A549 (cell line): ENCODE data around the gene BMP4. TPM values are rescaled to one million over a fixed set of nuclear protein-coding genes. Genes with fewer than 3 reads are reported as not detected.

Source experiments
- ATAC-seq, 2 experiments: fragments of 200-7000 bp in 1 of 2; fragments of >200 bp in 1 of 2; cut with Nextera tagmentation in 1 of 2; cut with Tn5 transposase in 1 of 2; 3 replicates each; pipeline versions ENCODE4 v1.8.0 to v1.9.1; 2018 to 2020; ENCODE audit warnings: mild to moderate bottlenecking in 1 of 2, moderate library complexity in 1 of 2
- CTCF ChIA-PET: fragments of 300-600 bp; sonication (Branson Sonifier 250); formaldehyde crosslinking; extraction: SDS; loops from one replicate; lab custom pipeline; 2021; ENCODE audit warnings: antibody characterized with exemption, inconsistent platforms; lab: Yijun Ruan, JAX
- POLR2A ChIA-PET: fragments of 350-600 bp; formaldehyde crosslinking; extraction: SDS; loops from one replicate; lab custom pipeline; 2021; ENCODE audit warnings: antibody characterized with exemption, inconsistent platforms; lab: Yijun Ruan, JAX
- DNase-seq, 2 experiments: peaks; one replicate each; pipeline versions ENCODE4 v3.0.0 to v3.0.0-alpha.2; 2011 to 2016; ENCODE audit warnings: low read depth in 1 of 2, low spot score in 1 of 2
- FAIRE-seq: peaks from 2 replicates; lab custom pipeline; 2011; peaks lifted over from hg19 to GRCh38; lab: Jason Lieb, UNC
- H3K27ac ChIP-seq, 2 experiments: fragments of >200 bp; sonication (Bioruptor Twin); formaldehyde crosslinking; 3 replicates each; pipeline ENCODE4 v1.5.1; 2016 to 2017
- H3K4me1 ChIP-seq: fragments of >200 bp; sonication (Bioruptor Twin); formaldehyde crosslinking; 3 replicates; pipeline ENCODE4 v1.6.1; 2016
- H3K4me2 ChIP-seq: fragments of >200 bp; sonication (Bioruptor Twin); formaldehyde crosslinking; 3 replicates; pipeline ENCODE4 v1.6.1; 2016
- H3K4me3 ChIP-seq: fragments of >200 bp; sonication (Bioruptor Twin); formaldehyde crosslinking; 3 replicates; pipeline ENCODE4 v1.5.1; 2016
- H3K9me3 ChIP-seq: fragments of >200 bp; sonication (Bioruptor Twin); formaldehyde crosslinking; 3 replicates; pipeline ENCODE4 v1.6.1; 2016
- CBX2 ChIP-seq: fragments of 200-600 bp; sonication (generic); IDR thresholded peaks from 2 replicates; pipeline ENCODE4 v1.6.1; 2016; ENCODE audit warnings: low read depth, mild to moderate bottlenecking, borderline replicate concordance
- CEBPB ChIP-seq, 2 experiments: fragments of >200 bp in 1 of 2; sonication (Bioruptor Twin) in 1 of 2; formaldehyde crosslinking in 1 of 2; IDR thresholded peaks; 2 replicates each; pipeline ENCODE4 v1.6.1; 2012 to 2016
- CHD4 ChIP-seq: fragments of 200-600 bp; sonication (generic); IDR thresholded peaks from 2 replicates; pipeline ENCODE4 v1.6.1; 2016; ENCODE audit warnings: antibody characterized with exemption, mild to moderate bottlenecking, borderline replicate concordance
- EHF ChIP-seq: fragments of 250-450 bp; sonication (Bioruptor Pico); IDR thresholded peaks from 2 replicates; pipeline ENCODE4 v1.5.0; 2020; ENCODE audit warnings: mild to moderate bottlenecking
- ESRRA ChIP-seq: fragments of 150-350 bp; IDR thresholded peaks from 2 replicates; pipeline ENCODE4 v1.6.1; 2014; ENCODE audit warnings: mild to moderate bottlenecking, low read length, borderline replicate concordance
- FOSB ChIP-seq: fragments of 250-450 bp; sonication (Bioruptor Pico); IDR thresholded peaks from 2 replicates; pipeline ENCODE4 v1.5.0; 2020; ENCODE audit warnings: mild to moderate bottlenecking, moderate library complexity
- GATA3 ChIP-seq: IDR thresholded peaks from 2 replicates; pipeline ENCODE4 v1.6.1; 2012; ENCODE audit warnings: borderline replicate concordance
- HOXA7 ChIP-seq: fragments of 250-450 bp; sonication (Bioruptor Pico); IDR thresholded peaks from 2 replicates; pipeline ENCODE4 v1.5.0; 2020; ENCODE audit warnings: mild to moderate bottlenecking, moderate library complexity
- JUN ChIP-seq, 2 experiments: fragments of >200 bp; sonication (Bioruptor Twin); formaldehyde crosslinking; IDR thresholded peaks; 2 replicates in 1 of 2; 3 replicates in 1 of 2; pipeline ENCODE4 v1.6.1; 2016 to 2017
- JUNB ChIP-seq: fragments of >200 bp; sonication (Bioruptor Twin); formaldehyde crosslinking; IDR thresholded peaks from 2 replicates; pipeline ENCODE4 v1.6.1; 2016
- NFE2L2 ChIP-seq: fragments of 150-350 bp; conservative IDR thresholded peaks from 2 replicates; pipeline ENCODE4 v1.6.1; 2014; ENCODE audit warnings: low read length
- NPAS2 ChIP-seq: fragments of 250-450 bp; sonication (Bioruptor Pico); IDR thresholded peaks from 2 replicates; pipeline ENCODE4 v1.8.0; 2022; ENCODE audit warnings: mild to moderate bottlenecking, moderate library complexity, borderline replicate concordance
- NR3C1 ChIP-seq: fragments of >200 bp; sonication (Bioruptor Twin); formaldehyde crosslinking; IDR thresholded peaks from 3 replicates; pipeline ENCODE4 v1.6.1; 2017
- PBX3 ChIP-seq: IDR thresholded peaks from 2 replicates; pipeline ENCODE4 v1.6.1; 2012
- PHF8 ChIP-seq: fragments of 200-600 bp; sonication (generic); IDR thresholded peaks from 2 replicates; pipeline ENCODE4 v1.6.1; 2016; ENCODE audit warnings: low read depth, mild to moderate bottlenecking, antibody characterized with exemption, moderate library complexity, borderline replicate concordance
- RAD21 ChIP-seq, 2 experiments: fragments of >200 bp in 1 of 2; sonication (Bioruptor Twin) in 1 of 2; formaldehyde crosslinking in 1 of 2; IDR thresholded peaks in 1 of 2; conservative IDR thresholded peaks in 1 of 2; 2 replicates in 1 of 2; 3 replicates in 1 of 2; pipeline ENCODE4 v1.6.1; 2012 to 2018; ENCODE audit warnings: inconsistent platforms in 1 of 2
- RARB ChIP-seq: fragments of 250-450 bp; sonication (Bioruptor Pico); IDR thresholded peaks from 2 replicates; pipeline ENCODE4 v1.8.0; 2021; ENCODE audit warnings: mild to moderate bottlenecking, moderate library complexity
- RFX5 ChIP-seq: fragments of 450-650 bp; IDR thresholded peaks from 2 replicates; pipeline ENCODE4 v1.7.1; 2014; ENCODE audit warnings: antibody characterized with exemption, mild to moderate bottlenecking, moderate library complexity
- RNF2 ChIP-seq: fragments of 200-600 bp; sonication (generic); IDR thresholded peaks from 2 replicates; pipeline ENCODE4 v1.6.1; 2016; ENCODE audit warnings: low read depth, mild to moderate bottlenecking, antibody characterized with exemption, moderate library complexity, borderline replicate concordance
- SMC3 ChIP-seq: fragments of >200 bp; sonication (Bioruptor Twin); formaldehyde crosslinking; IDR thresholded peaks from 3 replicates; pipeline ENCODE4 v1.6.1; 2018; ENCODE audit warnings: inconsistent platforms
- TFCP2L1 ChIP-seq: fragments of 250-450 bp; sonication (Bioruptor Pico); IDR thresholded peaks from 2 replicates; pipeline ENCODE4 v1.5.0; 2021; ENCODE audit warnings: mild to moderate bottlenecking
- USF2 ChIP-seq: fragments of 450-650 bp; IDR thresholded peaks from 2 replicates; pipeline ENCODE4 v1.6.1; 2014; ENCODE audit warnings: antibody characterized with exemption
- ZC3H11A ChIP-seq: fragments of 450-650 bp; IDR thresholded peaks from 2 replicates; pipeline ENCODE4 v1.6.1; 2014; ENCODE audit warnings: antibody characterized with exemption, mild to moderate bottlenecking
- ZFP36 ChIP-seq: fragments of 450-650 bp; IDR thresholded peaks from 2 replicates; pipeline ENCODE4 v1.6.1; 2014; ENCODE audit warnings: borderline replicate concordance; ENCODE audit not compliant: partially characterized antibody
- WGBS: methylation state at CpG from one replicate; pipeline ENCODE4 v1.1.6; 2017; ENCODE audit errors: missing lambda C conversion rate; 5-methylcytosine and 5-hydroxymethylcytosine counted together
- polyA plus RNA-seq, 4 experiments: library from polyadenylated mRNA; depleted of rRNA in 3 of 4; stranded (reverse); fragments of >200 nt; fragmentation: RNase III in 1 of 4; extraction: RNeasy Plus Mini Kit Qiagen cat#74134 plus additional on column Dnase treatment in 1 of 4; gene quantifications; 2 replicates in 3 of 4; 3 replicates in 1 of 4; pipeline ENCODE4 v1.2.3, GENCODE V29; 2011 to 2017
- TF ChIP-seq, protein P1 (sequence below): fragments of >200 bp; sonication (Bioruptor Twin); formaldehyde crosslinking; IDR thresholded peaks from 2 replicates; pipeline ENCODE4 v1.6.1; 2016
- TF ChIP-seq, protein P2 (sequence below): fragments of >200 bp; sonication (Bioruptor Twin); formaldehyde crosslinking; IDR thresholded peaks from 3 replicates; pipeline ENCODE4 v1.6.1; 2016
- TF ChIP-seq, protein P3 (sequence below): fragments of 250-450 bp; sonication (Bioruptor Pico); IDR thresholded peaks from 2 replicates; pipeline ENCODE4 v1.5.0; 2020; ENCODE audit warnings: low read depth, mild to moderate bottlenecking, moderate library complexity

BMP4 gene
- polyA plus RNA-seq, 2 of the 4 experiments (the other 2 are of a cell fraction), result 4.1 to 8.9 TPM

GRCh38 chr14:53925201-53925766 is 31.3 kb downstream of the BMP4 start:
- peak overlapping the region; percentile 29; the same call in 2 of the 3 replicates for H3K4me2 ChIP-seq
- ChIA-PET POLR2A (no interaction called here), CTCF (interaction anchor here (1.4 to 1.5 kb wide), 2 partner anchors 13 to 250 kb away, joined by 3 to 4 read pairs; no protein-coding TSS in a partner anchor)
- peaks cover 18% of the 10 kb centered on the region; the same call in 2 of the 3 replicates for H3K4me1 ChIP-seq
- DNase-seq (no peak), FAIRE-seq (no peak), ATAC-seq (no peak)
- TF ChIP-seq RFX5, result no peak
- no peak for TF ChIP-seq FOSB
- TF ChIP-seq RAD21 (conservative IDR thresholded peaks at IDR 0.05 in 1 of 2, IDR thresholded peaks at IDR 0.05 in 1 of 2), result no peak
- TF ChIP-seq JUN (IDR thresholded peaks at IDR 0.05), result no peak
- no peak for TF ChIP-seq PHF8
- TF ChIP-seq ZC3H11A, result no peak
- TF ChIP-seq NFE2L2, result no peak
- TF ChIP-seq, protein P1, sequence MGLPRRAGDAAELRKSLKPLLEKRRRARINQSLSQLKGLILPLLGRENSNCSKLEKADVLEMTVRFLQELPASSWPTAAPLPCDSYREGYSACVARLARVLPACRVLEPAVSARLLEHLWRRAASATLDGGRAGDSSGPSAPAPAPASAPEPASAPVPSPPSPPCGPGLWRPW, result no peak
- no peak for TF ChIP-seq RARB (CRISPR knock-in tag)
- TF ChIP-seq ZFP36, result no peak
- TF ChIP-seq, protein P2, sequence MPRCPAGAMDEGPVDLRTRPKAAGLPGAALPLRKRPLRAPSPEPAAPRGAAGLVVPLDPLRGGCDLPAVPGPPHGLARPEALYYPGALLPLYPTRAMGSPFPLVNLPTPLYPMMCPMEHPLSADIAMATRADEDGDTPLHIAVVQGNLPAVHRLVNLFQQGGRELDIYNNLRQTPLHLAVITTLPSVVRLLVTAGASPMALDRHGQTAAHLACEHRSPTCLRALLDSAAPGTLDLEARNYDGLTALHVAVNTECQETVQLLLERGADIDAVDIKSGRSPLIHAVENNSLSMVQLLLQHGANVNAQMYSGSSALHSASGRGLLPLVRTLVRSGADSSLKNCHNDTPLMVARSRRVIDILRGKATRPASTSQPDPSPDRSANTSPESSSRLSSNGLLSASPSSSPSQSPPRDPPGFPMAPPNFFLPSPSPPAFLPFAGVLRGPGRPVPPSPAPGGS, result no peak
- no peak for TF ChIP-seq NPAS2
- no peak for TF ChIP-seq PBX3
- no peak for TF ChIP-seq TFCP2L1
- no peak for TF ChIP-seq NR3C1
- no peak for TF ChIP-seq RNF2
- TF ChIP-seq, all 56 proteins: peak for 0
- WGBS, result 91% methylated on average over 6 of the region's 6 CpGs
- H3K27ac ChIP-seq, result no peak overlapping the region
- H3K9me3 ChIP-seq, result no peaks in the 10 kb centered on the region
- no peak overlapping the region for H3K4me3 ChIP-seq

DNA sequence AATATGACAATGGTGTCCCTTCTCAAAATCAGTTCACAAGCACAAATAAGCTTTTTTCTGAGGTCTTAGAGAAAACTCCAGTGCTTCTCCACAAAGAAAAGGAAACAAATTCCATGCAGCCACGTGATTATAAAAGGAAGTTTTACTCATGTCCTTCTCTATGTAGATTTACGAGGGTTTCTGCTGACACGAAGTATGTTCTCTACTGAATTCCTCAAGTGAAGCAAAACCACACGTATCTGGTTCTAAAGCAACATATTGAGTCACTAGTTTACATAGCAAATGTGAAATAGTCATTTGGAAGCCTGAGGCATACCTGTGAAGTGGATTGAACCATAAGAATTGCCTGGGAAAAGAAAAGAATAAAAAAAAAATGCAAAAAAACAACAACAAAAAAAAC is 31.9 kb downstream of the BMP4 start:
- no peak overlapping the region for H3K4me3 ChIP-seq
- TF ChIP-seq JUN (IDR thresholded peaks at IDR 0.05), result no peak
- TF ChIP-seq CEBPB (IDR thresholded peaks at IDR 0.05), result peak in 1 of 2 experiments; percentile 15; a peak in 1 of 4 replicates
- TF ChIP-seq SMC3, result no peak
- no peak for TF ChIP-seq HOXA7 (CRISPR knock-in tag)
- no peak for TF ChIP-seq RFX5
- TF ChIP-seq EHF (CRISPR knock-in tag), result no peak
- TF ChIP-seq GATA3, result no peak
- CTCF ChIA-PET, result interaction anchor here (1.5 kb wide), 1 partner anchor 14 kb away, joined by 4 read pairs; no protein-coding TSS in a partner anchor
- peak; percentile 90 for FAIRE-seq
- POLR2A ChIA-PET, result no interaction called here
- DNase-seq, result peak; percentile 8 to 36
- peak in 1 of 2 experiments; percentile 43; a peak in 1 of 6 replicates for ATAC-seq
- H3K4me1 ChIP-seq, result peaks cover 18% of the 10 kb centered on the region; the same call in 2 of the 3 replicates
- 3% methylated on average over 4 of the region's 4 CpGs for WGBS
- H3K4me2 ChIP-seq, result peak overlapping the region; percentile 29
- H3K27ac ChIP-seq, result no peak overlapping the region
- H3K9me3 ChIP-seq, result no peaks in the 10 kb centered on the region

GRCh38 chr14:53921027-53921426 is 35.6 kb downstream of the BMP4 start:
- WGBS, result 44% methylated on average over 3 of the region's 3 CpGs
- DNase-seq, result no peak
- H3K9me3 ChIP-seq, result no peaks in the 10 kb centered on the region
- ATAC-seq, result no peak
- no peak overlapping the region for H3K4me3 ChIP-seq
- CTCF ChIA-PET, result interaction anchor here (1.2 to 1.6 kb wide), 2 partner anchors 9 to 254 kb away, joined by 3 to 5 read pairs; no protein-coding TSS in a partner anchor
- no peak for FAIRE-seq
- peaks cover 9% of the 10 kb centered on the region; the same call in 2 of the 3 replicates for H3K4me1 ChIP-seq
- H3K27ac ChIP-seq, result no peak overlapping the region
- POLR2A ChIA-PET, result no interaction called here
- H3K4me2 ChIP-seq, result no peak overlapping the region
- no peak for TF ChIP-seq JUNB
- no peak for TF ChIP-seq ZFP36
- TF ChIP-seq, protein P3, sequence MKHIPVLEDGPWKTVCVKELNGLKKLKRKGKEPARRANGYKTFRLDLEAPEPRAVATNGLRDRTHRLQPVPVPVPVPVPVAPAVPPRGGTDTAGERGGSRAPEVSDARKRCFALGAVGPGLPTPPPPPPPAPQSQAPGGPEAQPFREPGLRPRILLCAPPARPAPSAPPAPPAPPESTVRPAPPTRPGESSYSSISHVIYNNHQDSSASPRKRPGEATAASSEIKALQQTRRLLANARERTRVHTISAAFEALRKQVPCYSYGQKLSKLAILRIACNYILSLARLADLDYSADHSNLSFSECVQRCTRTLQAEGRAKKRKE, result no peak
- no peak for TF ChIP-seq CBX2
- no peak for TF ChIP-seq JUN (IDR thresholded peaks at IDR 0.05)
- TF ChIP-seq USF2, result no peak
- no peak for TF ChIP-seq ESRRA
- TF ChIP-seq, protein P2, result no peak
- TF ChIP-seq PBX3, result no peak
- no peak for TF ChIP-seq CHD4
